Measurements from ENCODE around the gene PSENEN.

GRCh38 chr19:35786299-35787160, 41.1 kb downstream of the PSENEN start:
- TF ChIP-seq CTCF (IDR thresholded peaks at IDR 0.05) (no peak), POLR2A (IDR thresholded peaks at IDR 0.05) (no peak)

Data from right lobe of liver (tissue), 4 donors.